ENCODE measurements around the gene SV2C.
"Not testable (repeated sequence)": the region's sequence is repeated elsewhere in the genome, so short reads cannot be mapped to it uniquely, and the experiment has no call there.

Gene SV2C

GRCh38 chr5:76336253-76336809, 253.1 kb downstream of the SV2C start:
- DNase-seq (ENCODE audit: low read depth in 2 of 2), result not testable (repeated sequence)

- peak in 1 of 2 donors; percentile 32 for DNase-seq (ENCODE audit: low read depth in 2 of 2)
Measured at GRCh38 chr5:76337953-76338451, 254.8 kb downstream of the SV2C start.

GRCh38 chr5:76339919-76340318, 256.7 kb downstream of the SV2C start:
- DNase-seq (ENCODE audit: low read depth in 2 of 2), result no peak

GRCh38 chr5:76341651-76342334, 258.6 kb downstream of the SV2C start:
- no peak for DNase-seq (ENCODE audit: low read depth in 2 of 2)

GRCh38 chr5:76342474-76342873, 259.3 kb downstream of the SV2C start:
- DNase-seq (ENCODE audit: low read depth in 2 of 2), result no peak

- DNase-seq (ENCODE audit: low read depth in 2 of 2), result no peak
Measured at GRCh38 chr5:76345582-76345981, 262.4 kb downstream of the SV2C start.

- no peak for DNase-seq (ENCODE audit: low read depth in 2 of 2)
Measured at GRCh38 chr5:76351176-76351575, 268.0 kb downstream of the SV2C start.

GRCh38 chr5:76351577-76351976, 268.4 kb downstream of the SV2C start:
- DNase-seq (ENCODE audit: low read depth in 2 of 2), result no peak

GRCh38 chr5:76356887-76357286, 273.7 kb downstream of the SV2C start:
- DNase-seq (ENCODE audit: low read depth in 2 of 2), result no peak

GRCh38 chr5:76363352-76364225, 280.4 kb downstream of the SV2C start:
- DNase-seq (ENCODE audit: low read depth in 2 of 2), result no peak

GRCh38 chr5:76364226-76364589, 281.0 kb downstream of the SV2C start:
- no peak for DNase-seq (ENCODE audit: low read depth in 2 of 2)

GRCh38 chr5:76365561-76365960, 282.4 kb downstream of the SV2C start:
- DNase-seq (ENCODE audit: low read depth in 2 of 2), result no peak

- no peak for DNase-seq (ENCODE audit: low read depth in 2 of 2)
Measured at GRCh38 chr5:76366596-76366995, 283.4 kb downstream of the SV2C start.

GRCh38 chr5:76367623-76368371, 284.6 kb downstream of the SV2C start:
- peak in 1 of 2 donors; percentile 8 for DNase-seq (ENCODE audit: low read depth in 2 of 2)

- no peak for DNase-seq (ENCODE audit: low read depth in 2 of 2)
Measured at GRCh38 chr5:76368941-76369340, 285.8 kb downstream of the SV2C start.

- not testable (repeated sequence) for DNase-seq (ENCODE audit: low read depth in 2 of 2)
Measured at GRCh38 chr5:76369668-76370067, 286.5 kb downstream of the SV2C start.

- DNase-seq (ENCODE audit: low read depth in 2 of 2), result no peak
Measured at GRCh38 chr5:76371960-76372322, 288.8 kb downstream of the SV2C start.

GRCh38 chr5:76372323-76373054, 289.3 kb downstream of the SV2C start:
- DNase-seq (ENCODE audit: low read depth in 2 of 2), result no peak

- no peak for DNase-seq (ENCODE audit: low read depth in 2 of 2)
Measured at GRCh38 chr5:76376148-76376865, 293.1 kb downstream of the SV2C start.

GRCh38 chr5:76376866-76377230, 293.7 kb downstream of the SV2C start:
- DNase-seq (ENCODE audit: low read depth in 2 of 2), result no peak

- no peak for DNase-seq (ENCODE audit: low read depth in 2 of 2)
Measured at GRCh38 chr5:76378355-76378754, 295.2 kb downstream of the SV2C start.

Measured in stimulated activated CD4-positive, alpha-beta T cell treated with anti-CD3 and anti-CD28 coated beads, Interleukin-1b, Interleukin-23, amount 100 ng/mL, for 4 hours (primary cell).